IMR-90 (cell line): ENCODE measurements around the gene RPS6KA3.

Source experiments
- BHLHE40 ChIP-seq: fragments of 150-350 bp; IDR thresholded peaks from 2 replicates; pipeline ENCODE4 v1.6.1; 2016; ENCODE audit warnings: mild to moderate bottlenecking, low read depth, low read length
- CEBPB ChIP-seq: IDR thresholded peaks from 2 replicates; pipeline ENCODE4 v1.6.1; 2012; ENCODE audit warnings: low read depth, low read length, improper control_type of control experiment
- CHD1 ChIP-seq: IDR thresholded peaks from 2 replicates; pipeline ENCODE4 v1.6.1; 2012; ENCODE audit warnings: low read depth, low read length, improper control_type of control experiment
- MAFK ChIP-seq: IDR thresholded peaks from 2 replicates; pipeline ENCODE4 v1.6.1; 2012; ENCODE audit warnings: low read depth, low read length, improper control_type of control experiment
- MAZ ChIP-seq: IDR thresholded peaks from 2 replicates; pipeline ENCODE4 v1.6.1; 2012; ENCODE audit warnings: low read depth, mild to moderate bottlenecking, low read length, improper control_type of control experiment, moderate library complexity, borderline replicate concordance
- MXI1 ChIP-seq: IDR thresholded peaks from 2 replicates; pipeline ENCODE4 v1.6.1; 2012; ENCODE audit warnings: low read depth, mild to moderate bottlenecking, low read length, moderate library complexity, borderline replicate concordance
- POLR2A ChIP-seq: IDR thresholded peaks from 2 replicates; pipeline ENCODE4 v1.6.1; 2012; ENCODE audit warnings: mild to moderate bottlenecking, low read depth, low read length
- RAD21 ChIP-seq: IDR thresholded peaks from 2 replicates; pipeline ENCODE4 v1.6.1; 2012; ENCODE audit warnings: low read length, improper control_type of control experiment
- RCOR1 ChIP-seq: IDR thresholded peaks from 2 replicates; pipeline ENCODE4 v1.6.1; 2012; ENCODE audit warnings: mild to moderate bottlenecking, low read length, improper control_type of control experiment; ENCODE audit not compliant: insufficient replicate concordance
- RFX5 ChIP-seq: IDR thresholded peaks from 2 replicates; pipeline ENCODE4 v1.8.0; 2012; ENCODE audit warnings: low read depth, mild to moderate bottlenecking, low read length, moderate library complexity
- SMC3 ChIP-seq: fragments of 150-350 bp; IDR thresholded peaks from 2 replicates; pipeline ENCODE4 v1.6.1; 2016; ENCODE audit warnings: low read depth, mild to moderate bottlenecking, antibody characterized with exemption, low read length, moderate library complexity
- TF ChIP-seq, protein P1 (sequence below): conservative IDR thresholded peaks from 2 replicates; pipeline ENCODE4 v1.5.1; 2012; ENCODE audit warnings: mild to moderate bottlenecking, low read depth, low read length, improper control_type of control experiment
- TF ChIP-seq, protein P2 (sequence below): fragments of 150-350 bp; IDR thresholded peaks from 2 replicates; pipeline ENCODE4 v1.6.1; 2017; ENCODE audit warnings: mild to moderate bottlenecking, antibody characterized with exemption, low read length, low read depth
- TF ChIP-seq, protein P3 (sequence below): fragments of 150-350 bp; IDR thresholded peaks from 2 replicates; pipeline ENCODE4 v1.6.1; 2016; ENCODE audit warnings: low read depth, mild to moderate bottlenecking, low read length, moderate library complexity, borderline replicate concordance

DNA sequence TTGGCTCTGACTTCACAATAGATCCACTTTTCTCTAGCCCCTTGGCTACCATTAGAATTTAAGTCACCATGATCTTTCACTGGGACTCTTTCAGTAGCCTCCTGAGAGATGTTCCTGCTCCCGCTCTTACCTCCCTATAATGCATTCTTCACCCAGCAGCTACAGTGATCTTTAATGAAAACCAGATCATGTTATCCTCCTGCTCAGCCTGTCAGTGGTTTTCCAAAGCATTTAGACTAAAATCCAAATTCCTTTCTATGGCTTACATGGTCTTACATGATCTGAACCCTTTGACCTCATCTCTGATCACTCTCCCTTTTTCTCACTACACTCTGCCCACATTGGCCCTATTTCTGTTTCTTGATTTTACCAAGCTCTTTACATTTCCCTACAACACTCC lies 18.3 kb upstream of the RPS6KA3 start:
- TF ChIP-seq CEBPB (no peak), RCOR1 (no peak), RAD21 (no peak), POLR2A (no peak), MAFK (no peak), BHLHE40 (no peak), RFX5 (no peak), SMC3 (no peak), MAZ (no peak), CHD1 (no peak), MXI1 (no peak)
- TF ChIP-seq, protein P1, sequence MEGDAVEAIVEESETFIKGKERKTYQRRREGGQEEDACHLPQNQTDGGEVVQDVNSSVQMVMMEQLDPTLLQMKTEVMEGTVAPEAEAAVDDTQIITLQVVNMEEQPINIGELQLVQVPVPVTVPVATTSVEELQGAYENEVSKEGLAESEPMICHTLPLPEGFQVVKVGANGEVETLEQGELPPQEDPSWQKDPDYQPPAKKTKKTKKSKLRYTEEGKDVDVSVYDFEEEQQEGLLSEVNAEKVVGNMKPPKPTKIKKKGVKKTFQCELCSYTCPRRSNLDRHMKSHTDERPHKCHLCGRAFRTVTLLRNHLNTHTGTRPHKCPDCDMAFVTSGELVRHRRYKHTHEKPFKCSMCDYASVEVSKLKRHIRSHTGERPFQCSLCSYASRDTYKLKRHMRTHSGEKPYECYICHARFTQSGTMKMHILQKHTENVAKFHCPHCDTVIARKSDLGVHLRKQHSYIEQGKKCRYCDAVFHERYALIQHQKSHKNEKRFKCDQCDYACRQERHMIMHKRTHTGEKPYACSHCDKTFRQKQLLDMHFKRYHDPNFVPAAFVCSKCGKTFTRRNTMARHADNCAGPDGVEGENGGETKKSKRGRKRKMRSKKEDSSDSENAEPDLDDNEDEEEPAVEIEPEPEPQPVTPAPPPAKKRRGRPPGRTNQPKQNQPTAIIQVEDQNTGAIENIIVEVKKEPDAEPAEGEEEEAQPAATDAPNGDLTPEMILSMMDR = no peak
- TF ChIP-seq, protein P2, sequence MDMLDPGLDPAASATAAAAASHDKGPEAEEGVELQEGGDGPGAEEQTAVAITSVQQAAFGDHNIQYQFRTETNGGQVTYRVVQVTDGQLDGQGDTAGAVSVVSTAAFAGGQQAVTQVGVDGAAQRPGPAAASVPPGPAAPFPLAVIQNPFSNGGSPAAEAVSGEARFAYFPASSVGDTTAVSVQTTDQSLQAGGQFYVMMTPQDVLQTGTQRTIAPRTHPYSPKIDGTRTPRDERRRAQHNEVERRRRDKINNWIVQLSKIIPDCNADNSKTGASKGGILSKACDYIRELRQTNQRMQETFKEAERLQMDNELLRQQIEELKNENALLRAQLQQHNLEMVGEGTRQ = no peak
- TF ChIP-seq, protein P3, sequence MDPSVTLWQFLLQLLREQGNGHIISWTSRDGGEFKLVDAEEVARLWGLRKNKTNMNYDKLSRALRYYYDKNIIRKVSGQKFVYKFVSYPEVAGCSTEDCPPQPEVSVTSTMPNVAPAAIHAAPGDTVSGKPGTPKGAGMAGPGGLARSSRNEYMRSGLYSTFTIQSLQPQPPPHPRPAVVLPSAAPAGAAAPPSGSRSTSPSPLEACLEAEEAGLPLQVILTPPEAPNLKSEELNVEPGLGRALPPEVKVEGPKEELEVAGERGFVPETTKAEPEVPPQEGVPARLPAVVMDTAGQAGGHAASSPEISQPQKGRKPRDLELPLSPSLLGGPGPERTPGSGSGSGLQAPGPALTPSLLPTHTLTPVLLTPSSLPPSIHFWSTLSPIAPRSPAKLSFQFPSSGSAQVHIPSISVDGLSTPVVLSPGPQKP = no peak
